ENCODE data around the gene HMCN1.
"Not testable (repeated sequence)": the region's sequence is repeated elsewhere in the genome, so short reads cannot be mapped to it uniquely, and the experiment has no call there.

HMCN1 gene

GRCh38 chr1:186164773-186165172 lies 430.6 kb downstream of the HMCN1 start:
- DNase-seq = no peak

DNA sequence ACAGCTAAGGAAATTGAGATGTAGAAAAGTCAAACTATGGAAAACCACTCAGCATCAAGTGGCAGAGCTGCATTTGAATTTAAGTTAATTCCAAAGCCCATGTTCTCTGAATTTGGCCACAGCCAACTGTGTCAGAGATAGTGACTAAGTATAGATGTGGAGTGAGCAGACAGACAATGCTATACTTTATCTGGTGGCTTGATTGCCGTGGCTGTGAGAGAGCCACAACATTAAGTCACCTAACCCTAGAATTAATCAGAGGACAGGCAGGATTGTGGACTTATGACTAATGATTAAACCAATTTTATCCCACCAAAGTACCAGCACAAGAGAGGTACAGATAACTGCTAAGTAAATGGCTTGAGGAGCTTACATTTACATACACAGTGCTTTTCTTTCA lies 431.1 kb downstream of the HMCN1 start:
- no peak for DNase-seq

GRCh38 chr1:186167096-186167668 lies 433.0 kb downstream of the HMCN1 start:
- no peak for DNase-seq

- DNase-seq = no peak
Measured at GRCh38 chr1:186175588-186175987, 441.4 kb downstream of the HMCN1 start.

- no peak for DNase-seq
Measured at GRCh38 chr1:186178426-186179043, 444.3 kb downstream of the HMCN1 start.

DNA sequence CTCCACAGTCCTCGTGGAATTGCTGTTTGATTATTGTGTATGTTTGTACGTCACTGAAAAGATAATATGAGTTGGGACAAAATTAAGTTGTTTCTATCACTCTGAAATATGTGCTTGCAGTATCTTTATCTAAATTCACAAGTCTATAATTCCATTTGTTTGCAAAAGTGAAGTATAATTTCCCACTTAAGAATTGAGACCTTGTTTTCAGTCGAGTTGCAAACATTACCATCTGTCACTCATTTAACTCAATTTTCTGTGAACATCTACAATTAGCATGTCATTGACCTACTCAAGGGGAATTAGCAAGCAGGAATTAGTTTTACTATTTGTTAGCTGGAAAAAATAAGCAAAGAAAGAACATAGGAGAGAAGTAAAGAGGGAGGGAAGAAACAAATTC lies 445.0 kb downstream of the HMCN1 start:
- DNase-seq = no peak

- no peak for DNase-seq
Measured at GRCh38 chr1:186183219-186183618, 449.0 kb downstream of the HMCN1 start.

DNA sequence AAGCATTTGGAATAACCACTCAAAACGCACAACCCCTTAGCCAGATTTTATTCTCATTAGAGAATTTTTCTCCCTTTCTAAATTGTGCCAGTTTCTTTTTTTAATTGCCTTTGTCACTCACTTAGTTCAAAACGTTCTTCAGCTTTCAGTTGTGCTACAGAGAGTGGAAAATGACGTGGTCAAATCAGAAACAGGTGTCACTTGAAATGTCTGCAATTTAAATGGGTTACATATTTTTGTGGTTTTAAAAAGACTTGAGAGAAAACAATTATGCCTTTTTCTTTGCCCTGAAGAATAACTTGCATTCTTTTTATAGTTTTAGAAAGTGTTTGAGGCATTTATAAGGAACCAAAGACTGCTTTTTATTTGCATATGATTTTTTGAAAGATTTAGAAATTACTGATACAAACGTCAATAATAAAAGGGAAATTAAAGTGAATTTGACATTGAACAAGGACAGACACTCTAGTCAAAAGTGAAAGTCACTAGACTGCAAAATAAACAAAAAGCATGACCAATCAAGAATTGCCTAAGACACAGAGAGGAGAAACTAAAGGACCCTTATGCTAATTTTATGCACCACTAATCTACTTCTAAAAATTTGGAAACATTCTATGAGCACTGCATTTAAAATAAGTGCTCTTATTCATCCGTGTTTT lies 449.9 kb downstream of the HMCN1 start:
- DNase-seq = no peak

- not testable (repeated sequence) for DNase-seq
Measured at GRCh38 chr1:186186251-186186650, 452.1 kb downstream of the HMCN1 start.

- DNase-seq = no peak
Measured at GRCh38 chr1:186187601-186188000, 453.4 kb downstream of the HMCN1 start.

GRCh38 chr1:186188004-186188539 lies 453.9 kb downstream of the HMCN1 start:
- no peak for DNase-seq

GRCh38 chr1:186188736-186189135 lies 454.5 kb downstream of the HMCN1 start:
- DNase-seq = no peak

- no peak for DNase-seq
Measured at GRCh38 chr1:186189156-186189555, 455.0 kb downstream of the HMCN1 start.

DNA sequence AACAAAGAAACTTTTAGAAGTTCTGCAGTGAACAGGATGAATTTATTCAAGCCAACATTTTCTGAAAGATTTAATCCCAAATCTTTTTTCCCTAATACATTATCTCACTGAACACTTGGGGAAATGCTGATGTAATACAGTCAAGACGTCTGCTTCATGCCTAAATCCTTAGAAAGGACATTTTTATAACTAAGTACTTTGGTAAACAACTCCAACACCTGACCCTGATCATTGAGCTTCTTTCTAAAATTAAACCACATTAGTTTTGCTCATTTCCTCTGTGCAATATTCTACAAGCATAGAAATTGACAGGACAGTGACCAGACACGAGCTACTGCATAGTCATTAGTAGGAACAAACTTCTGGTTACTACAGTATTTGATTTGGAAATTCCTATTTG lies 457.3 kb downstream of the HMCN1 start:
- no peak for DNase-seq

DNA sequence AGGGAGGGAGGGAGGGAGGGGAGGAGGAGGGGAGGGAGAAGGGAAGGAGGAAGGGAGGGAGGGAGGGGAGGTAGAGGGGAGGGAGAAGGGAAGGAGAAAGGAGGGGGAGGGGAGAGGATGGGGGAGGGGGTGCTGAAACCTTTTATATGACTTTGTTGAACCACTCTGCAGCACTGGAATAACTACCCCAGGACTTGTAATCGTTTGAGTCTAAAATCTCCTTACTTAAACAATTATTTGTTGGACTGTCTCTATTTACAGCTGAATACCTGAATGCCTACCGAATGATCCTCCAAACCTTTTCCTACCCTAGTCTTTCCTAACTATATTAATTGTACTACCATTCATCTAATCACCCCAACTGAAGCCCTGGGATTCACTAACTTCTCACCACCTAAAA lies 459.0 kb downstream of the HMCN1 start:
- no peak for DNase-seq

DNA sequence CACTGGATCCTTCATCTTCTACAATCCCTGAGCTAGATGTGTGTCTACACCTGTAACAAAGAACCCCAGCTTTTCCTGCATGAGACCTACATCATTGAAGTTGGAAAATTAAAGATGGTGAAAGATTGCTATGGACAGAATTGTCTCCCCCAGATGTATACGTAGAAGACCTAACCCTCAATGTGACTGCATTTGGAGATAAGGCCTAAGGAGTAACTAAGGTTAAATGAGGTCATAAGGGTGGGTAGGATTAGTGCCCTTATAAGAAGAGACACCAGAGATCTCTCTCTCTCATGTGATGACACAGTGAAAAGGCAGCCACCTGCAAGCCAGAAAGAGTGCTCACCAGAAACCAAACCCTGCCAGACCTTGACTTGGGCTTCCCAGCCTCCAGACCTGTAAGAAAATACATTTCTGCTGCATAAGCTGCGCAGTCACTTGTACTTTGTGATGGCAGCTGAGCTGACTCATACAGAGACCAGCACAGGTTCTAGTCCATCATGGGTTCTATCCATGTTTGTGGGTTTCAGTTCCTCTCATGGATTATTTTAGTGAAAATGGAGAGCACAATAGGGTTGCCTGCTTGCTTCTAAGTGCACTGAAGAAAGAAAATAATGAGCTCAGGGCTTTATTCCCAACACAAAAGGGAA lies 460.0 kb downstream of the HMCN1 start:
- no peak for DNase-seq

DNA sequence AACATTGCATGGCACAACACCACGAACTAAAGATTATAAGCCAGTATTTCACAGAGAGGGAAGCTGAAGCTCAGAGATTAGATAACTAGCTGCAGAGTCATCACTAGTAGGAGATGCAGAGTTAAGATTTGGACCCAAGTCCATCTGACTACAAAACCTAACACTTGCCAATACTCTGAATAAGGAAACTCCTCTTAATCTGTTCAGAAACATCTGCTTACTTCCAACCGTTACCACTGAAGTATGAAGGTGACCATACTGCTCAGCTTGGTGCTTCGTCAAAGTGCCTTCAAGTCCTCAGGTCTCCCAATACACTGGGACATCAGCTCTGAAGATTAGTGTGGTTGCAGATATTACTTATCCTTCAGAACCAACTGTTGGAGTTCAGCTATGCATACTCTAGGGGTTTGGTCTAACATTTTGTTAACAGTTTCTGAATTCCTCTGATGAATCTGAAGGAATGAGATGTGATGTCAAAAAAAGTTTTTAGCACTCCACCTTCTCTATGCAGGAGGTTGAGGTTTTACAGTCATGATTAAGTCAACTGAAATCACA lies 461.3 kb downstream of the HMCN1 start:
- DNase-seq = no peak

DNA sequence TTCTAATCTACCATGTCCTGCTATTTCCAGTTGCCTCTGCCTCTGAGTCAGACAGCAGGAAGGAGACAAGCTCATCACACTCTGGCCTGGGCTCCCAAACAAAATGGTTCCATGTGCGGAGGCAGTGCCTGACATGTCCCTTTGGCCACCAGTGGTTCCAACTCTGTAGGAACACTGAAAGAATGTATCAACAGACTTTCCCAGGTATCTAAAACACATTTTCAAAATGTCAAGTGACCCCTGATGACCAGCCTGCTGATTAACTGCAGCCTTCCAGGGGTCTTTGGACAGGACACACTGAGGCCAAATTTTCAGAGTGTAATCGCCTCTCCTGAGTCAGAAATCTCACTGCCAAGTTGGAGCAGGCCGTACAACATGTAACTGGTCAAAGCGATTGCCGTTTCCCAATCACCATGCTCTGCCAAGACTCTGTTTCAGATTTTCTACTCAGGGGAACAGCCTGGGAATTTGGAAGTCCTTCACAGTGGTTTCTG lies 468.1 kb downstream of the HMCN1 start:
- no peak for DNase-seq

DNA sequence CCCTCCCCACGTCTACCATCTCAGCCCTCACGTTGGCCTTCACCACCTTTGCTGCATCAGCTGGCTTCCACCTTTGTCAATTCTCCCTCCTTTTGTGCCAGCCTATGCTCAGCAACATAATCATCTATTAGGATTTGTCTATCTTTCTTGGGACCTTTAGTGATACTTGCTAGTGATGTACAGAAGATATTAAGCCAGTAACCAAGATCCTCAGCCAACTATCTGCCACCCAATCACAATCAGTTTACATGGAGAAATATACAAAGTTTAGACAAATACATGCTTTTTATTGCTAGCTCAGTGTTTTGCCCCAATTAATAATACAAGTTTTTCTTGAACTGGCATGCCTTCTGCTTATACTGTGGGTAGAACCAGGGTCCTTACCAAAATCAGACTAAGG lies 468.6 kb downstream of the HMCN1 start:
- DNase-seq = no peak

DNA sequence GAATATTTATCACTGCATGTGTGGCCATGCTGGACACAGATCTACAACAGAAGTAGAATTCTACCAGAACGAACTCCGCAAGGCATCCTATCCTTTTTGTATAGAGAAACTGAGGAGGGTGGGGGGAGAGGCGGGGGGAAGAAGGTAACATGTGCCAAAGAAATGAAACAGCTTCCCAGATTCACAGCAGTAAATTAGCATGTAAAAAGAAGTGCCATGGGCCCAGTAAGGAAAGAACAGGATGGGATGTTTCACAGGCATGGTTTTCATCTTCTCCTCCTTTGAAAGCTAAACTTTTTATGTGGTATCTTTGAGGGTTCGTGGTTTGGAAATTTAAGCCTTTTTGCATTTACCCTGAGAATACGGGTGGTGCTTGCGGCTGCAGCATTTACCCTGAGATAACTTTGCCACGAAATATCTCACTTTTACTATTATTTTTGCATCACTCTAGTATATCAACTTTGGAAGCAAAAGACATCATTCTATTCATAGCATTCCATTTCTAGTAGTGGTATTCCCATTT lies 471.9 kb downstream of the HMCN1 start:
- no peak for DNase-seq

- no peak for DNase-seq
Measured at GRCh38 chr1:186207391-186208085, 473.3 kb downstream of the HMCN1 start.

DNA sequence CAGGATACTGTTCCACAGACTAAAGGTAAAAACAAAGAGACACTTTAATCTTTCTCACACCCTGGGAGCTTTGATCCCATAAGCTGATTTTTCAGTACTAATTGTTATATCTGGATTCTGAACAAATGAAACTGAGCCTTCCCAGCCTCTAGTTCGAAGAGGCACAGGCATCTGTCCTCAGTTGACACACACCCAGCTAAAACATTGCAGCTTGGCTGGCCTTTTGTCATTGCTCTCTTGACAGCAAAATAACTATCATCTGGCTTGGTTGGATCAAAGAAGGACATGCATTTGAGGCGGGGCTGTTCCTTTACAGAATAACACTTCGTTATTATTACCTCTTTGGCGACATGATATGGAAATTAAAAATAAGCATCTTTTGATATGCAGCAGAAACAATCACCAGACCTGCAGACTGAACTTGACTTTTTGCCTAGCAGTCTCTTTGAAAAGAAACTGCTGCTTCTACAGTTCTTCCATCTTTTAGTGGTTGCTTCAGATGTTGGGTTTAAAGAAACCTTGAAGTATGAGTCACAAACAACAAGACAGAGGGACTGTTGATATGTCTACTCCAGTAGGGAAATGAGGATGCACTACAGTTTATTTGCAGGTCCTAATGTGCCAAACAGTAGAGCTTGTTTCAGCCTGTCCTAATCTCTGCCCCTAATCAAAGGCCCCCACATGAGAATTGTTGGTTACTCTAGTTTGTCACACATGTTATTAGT lies 474.4 kb downstream of the HMCN1 start:
- no peak for DNase-seq
